ENCODE results near the gene NUBPL.

The NUBPL gene

GRCh38 chr14:31897581-31898186, 336.5 kb downstream of the NUBPL start:
- Mint-ChIP-seq H3K4me1 (no peaks in the 10 kb centered on the region), H3K36me3 (no peaks in the 10 kb centered on the region), H3K4me3 (no peak overlapping the region), H3K27ac (no peak overlapping the region), H3K9me3 (no peaks in the 10 kb centered on the region)
- DNase-seq (ENCODE audit: low spot score in 2 of 2) = no peak
- ATAC-seq = no peak

GRCh38 chr14:31898838-31899528, 337.8 kb downstream of the NUBPL start:
- no peaks in the 10 kb centered on the region for H3K4me1 Mint-ChIP-seq
- DNase-seq (ENCODE audit: low spot score in 2 of 2) (no peak), ATAC-seq (no peak)
- no peaks in the 10 kb centered on the region for H3K9me3 Mint-ChIP-seq
- H3K36me3 Mint-ChIP-seq = no peaks in the 10 kb centered on the region
- H3K4me3 Mint-ChIP-seq = no peak overlapping the region
- no peak overlapping the region for H3K27ac Mint-ChIP-seq

GRCh38 chr14:31902002-31902401, 340.8 kb downstream of the NUBPL start:
- ATAC-seq = peak; percentile 51
- H3K36me3 Mint-ChIP-seq = no peaks in the 10 kb centered on the region
- H3K9me3 Mint-ChIP-seq = no peaks in the 10 kb centered on the region
- no peaks in the 10 kb centered on the region for H3K4me1 Mint-ChIP-seq
- no peak overlapping the region for H3K27ac Mint-ChIP-seq
- no peak for DNase-seq (ENCODE audit: low spot score in 2 of 2)
- no peak overlapping the region for H3K4me3 Mint-ChIP-seq

GRCh38 chr14:31902945-31903646, 341.9 kb downstream of the NUBPL start:
- DNase-seq (ENCODE audit: low spot score in 2 of 2) = no peak
- H3K4me1 Mint-ChIP-seq = no peaks in the 10 kb centered on the region
- no peaks in the 10 kb centered on the region for H3K36me3 Mint-ChIP-seq
- no peaks in the 10 kb centered on the region for H3K9me3 Mint-ChIP-seq
- H3K4me3 Mint-ChIP-seq = no peak overlapping the region
- no peak for ATAC-seq
- H3K27ac Mint-ChIP-seq = no peak overlapping the region

- no peak overlapping the region for H3K27ac Mint-ChIP-seq
- no peak for ATAC-seq
- no peaks in the 10 kb centered on the region for H3K36me3 Mint-ChIP-seq
- H3K4me3 Mint-ChIP-seq = no peak overlapping the region
- peaks cover 16% of the 10 kb centered on the region for H3K9me3 Mint-ChIP-seq
- no peak for DNase-seq (ENCODE audit: low spot score in 2 of 2)
- no peaks in the 10 kb centered on the region for H3K4me1 Mint-ChIP-seq
Observed at GRCh38 chr14:31909977-31910376, 348.8 kb downstream of the NUBPL start.
